SU-DHL-6 (cell line): Measurements from ENCODE around the gene SCFD2.

Experiments used
- H2AFZ ChIP-seq: fragments of 200-600 bp; sonication (generic); 2 replicates; pipeline ENCODE4 v1.6.1; 2014; ENCODE audit warnings: low read depth, mild to moderate bottlenecking, moderate library complexity, mixed read lengths, antibody characterized with exemption, low read length; ENCODE audit not compliant: severe bottlenecking
- H3F3A ChIP-seq: fragments of 200-600 bp; shearing (Covaris generic); 2 replicates; pipeline ENCODE4 v1.6.0; 2016; ENCODE audit warnings: antibody characterized with exemption, mild to moderate bottlenecking; ENCODE audit not compliant: insufficient read depth
- H3K27ac ChIP-seq: fragments of 200-600 bp; sonication (generic); 2 replicates; pipeline ENCODE4 v1.5.1; 2016; ENCODE audit warnings: low read depth, mild to moderate bottlenecking, low read length, moderate library complexity, mixed read lengths
- H3K27me3 ChIP-seq: fragments of 200-600 bp; sonication (generic), shearing (Covaris generic); 2 replicates; pipeline ENCODE4 v1.6.0; 2014; ENCODE audit warnings: mild to moderate bottlenecking, low read length
- H3K36me3 ChIP-seq: fragments of 200-600 bp; sonication (generic); 2 replicates; pipeline ENCODE4 v1.6.1; 2014; ENCODE audit warnings: mild to moderate bottlenecking, low read length, mixed read lengths
- H3K4me2 ChIP-seq: fragments of 300-600, 200-600 bp; shearing (Covaris generic), sonication (generic); 2 replicates; pipeline ENCODE4 v1.6.0; 2014; ENCODE audit warnings: low read length, low read depth, mild to moderate bottlenecking; ENCODE audit not compliant: poor library complexity, severe bottlenecking
- H3K4me3 ChIP-seq: fragments of 200-600 bp; sonication (generic); 2 replicates; pipeline ENCODE4 v1.5.1; 2014; ENCODE audit warnings: antibody characterized with exemption, low read length, mild to moderate bottlenecking, mixed read lengths; ENCODE audit not compliant: insufficient read depth, poor library complexity, severe bottlenecking
- H3K79me2 ChIP-seq: fragments of 200-600 bp; sonication (generic); 2 replicates; pipeline ENCODE4 v1.6.1; 2014; ENCODE audit warnings: mild to moderate bottlenecking, low read length, moderate library complexity; ENCODE audit not compliant: insufficient read depth
- H3K9ac ChIP-seq: fragments of 200-600 bp; sonication (generic); 2 replicates; pipeline ENCODE4 v1.7.0; 2014; ENCODE audit warnings: mild to moderate bottlenecking, low read length
- H3K9me2 ChIP-seq: fragments of 200-600 bp; sonication (generic); replicated peaks from 2 replicates; pipeline ENCODE4 v1.6.1; 2014; ENCODE audit warnings: low read length; ENCODE audit not compliant: insufficient read depth
- H3K9me3 ChIP-seq: fragments of 200-600 bp; sonication (generic); 2 replicates; pipeline ENCODE4 v1.6.1; 2014; ENCODE audit warnings: low read length, mixed read lengths; ENCODE audit not compliant: insufficient read depth
- H4K20me1 ChIP-seq: fragments of 200-600 bp; sonication (generic); 2 replicates; pipeline ENCODE4 v1.6.1; 2014; ENCODE audit warnings: low read depth, mild to moderate bottlenecking, antibody characterized with exemption, low read length, moderate library complexity, mixed read lengths
- EZH2phosphoT487 ChIP-seq: fragments of 200-600 bp; sonication (generic), shearing (Covaris generic); conservative IDR thresholded peaks from 2 replicates; pipeline ENCODE4 v1.6.1; 2018; ENCODE audit warnings: mild to moderate bottlenecking, antibody characterized with exemption, low read length, moderate library complexity, mixed read lengths
- TF ChIP-seq, protein P1 (sequence below): fragments of 200-600 bp; sonication (generic); IDR thresholded peaks from one replicate; pipeline ENCODE4 v1.5.1; 2017; ENCODE audit warnings: antibody characterized with exemption, mild to moderate bottlenecking, low read length, moderate library complexity; ENCODE audit not compliant: insufficient read depth, poor library complexity, severe bottlenecking

Gene SCFD2

DNA sequence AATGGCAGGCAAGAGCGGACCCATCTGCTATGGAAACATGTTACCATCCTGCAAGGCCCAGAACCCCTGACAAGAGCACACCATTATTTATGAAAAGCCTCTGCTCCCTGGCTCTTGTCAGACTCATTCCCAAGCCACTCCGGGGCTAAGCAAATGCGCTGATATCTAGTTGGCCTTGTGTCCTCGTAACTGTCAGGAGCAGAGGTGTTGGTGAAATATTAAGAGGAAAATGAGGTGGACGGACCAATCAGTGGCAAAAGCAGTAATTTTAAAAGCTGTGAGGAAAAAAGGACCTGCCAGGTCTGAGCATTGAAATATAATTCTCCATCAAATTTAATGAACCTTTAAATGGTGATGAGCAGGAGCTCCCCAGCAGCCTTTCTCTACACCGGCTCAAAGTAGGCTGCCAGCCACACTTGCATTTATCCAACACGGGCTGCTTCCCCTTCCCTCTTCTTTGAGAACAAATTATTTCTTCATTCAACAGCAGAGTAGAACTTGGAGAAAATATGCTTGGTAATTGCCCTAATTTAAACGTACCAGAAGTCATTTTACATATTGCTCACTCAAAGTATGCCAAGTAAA is 289.4 kb downstream of the SCFD2 start:
- Histone ChIP-seq H3K4me2 (no peak overlapping the region), H3K79me2 (no peaks in the 10 kb centered on the region), H3K4me3 (no peak overlapping the region), H3K27me3 (no peaks in the 10 kb centered on the region), H3K9me2 (no peaks in the 10 kb centered on the region), H3F3A (no peaks in the 10 kb centered on the region), H3K9ac (no peak overlapping the region), H3K9me3 (no peaks in the 10 kb centered on the region), H4K20me1 (no peaks in the 10 kb centered on the region), H3K36me3 (no peaks in the 10 kb centered on the region), H3K27ac (no peak overlapping the region), H2AFZ (no peak overlapping the region)
- TF ChIP-seq, protein P1, sequence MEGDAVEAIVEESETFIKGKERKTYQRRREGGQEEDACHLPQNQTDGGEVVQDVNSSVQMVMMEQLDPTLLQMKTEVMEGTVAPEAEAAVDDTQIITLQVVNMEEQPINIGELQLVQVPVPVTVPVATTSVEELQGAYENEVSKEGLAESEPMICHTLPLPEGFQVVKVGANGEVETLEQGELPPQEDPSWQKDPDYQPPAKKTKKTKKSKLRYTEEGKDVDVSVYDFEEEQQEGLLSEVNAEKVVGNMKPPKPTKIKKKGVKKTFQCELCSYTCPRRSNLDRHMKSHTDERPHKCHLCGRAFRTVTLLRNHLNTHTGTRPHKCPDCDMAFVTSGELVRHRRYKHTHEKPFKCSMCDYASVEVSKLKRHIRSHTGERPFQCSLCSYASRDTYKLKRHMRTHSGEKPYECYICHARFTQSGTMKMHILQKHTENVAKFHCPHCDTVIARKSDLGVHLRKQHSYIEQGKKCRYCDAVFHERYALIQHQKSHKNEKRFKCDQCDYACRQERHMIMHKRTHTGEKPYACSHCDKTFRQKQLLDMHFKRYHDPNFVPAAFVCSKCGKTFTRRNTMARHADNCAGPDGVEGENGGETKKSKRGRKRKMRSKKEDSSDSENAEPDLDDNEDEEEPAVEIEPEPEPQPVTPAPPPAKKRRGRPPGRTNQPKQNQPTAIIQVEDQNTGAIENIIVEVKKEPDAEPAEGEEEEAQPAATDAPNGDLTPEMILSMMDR, result no peak
- TF ChIP-seq EZH2phosphoT487, result no peak

DNA sequence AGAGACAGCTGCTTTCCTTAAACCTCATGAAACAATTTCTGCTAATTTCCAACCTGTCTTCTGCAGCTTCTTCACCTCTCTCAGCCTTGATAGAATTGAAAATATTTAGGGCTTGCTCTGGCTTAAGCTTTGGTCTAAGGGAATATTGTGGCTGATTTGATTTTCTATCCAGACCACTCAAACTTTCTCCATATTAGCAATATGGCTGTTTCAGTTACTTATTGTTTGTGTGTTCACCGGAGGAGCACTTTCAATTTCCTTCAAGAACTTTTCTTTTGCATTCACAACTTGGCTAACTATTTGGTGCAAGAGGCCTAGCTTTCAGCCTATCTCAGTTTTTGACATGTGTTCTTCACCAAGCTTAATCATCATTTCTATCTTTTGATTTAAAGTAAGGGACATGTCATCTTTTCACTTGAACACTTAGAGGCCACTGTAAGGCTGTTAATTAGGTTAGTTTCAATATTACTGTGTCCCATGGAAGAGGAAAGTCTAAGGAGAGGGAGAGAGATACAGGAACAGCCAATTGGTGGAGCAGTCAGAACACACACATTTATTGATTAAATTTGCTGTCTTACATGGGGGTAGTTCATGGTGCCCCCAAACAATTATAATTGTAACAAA is 290.6 kb downstream of the SCFD2 start:
- Histone ChIP-seq H3F3A (no peaks in the 10 kb centered on the region), H3K4me2 (no peak overlapping the region), H3K9me2 (no peaks in the 10 kb centered on the region), H4K20me1 (no peaks in the 10 kb centered on the region), H3K4me3 (no peak overlapping the region), H2AFZ (no peak overlapping the region), H3K79me2 (no peaks in the 10 kb centered on the region), H3K27ac (no peak overlapping the region), H3K9me3 (no peaks in the 10 kb centered on the region), H3K27me3 (no peaks in the 10 kb centered on the region), H3K36me3 (no peaks in the 10 kb centered on the region), H3K9ac (no peak overlapping the region)
- TF ChIP-seq, protein P1, result no peak
- TF ChIP-seq EZH2phosphoT487, result no peak

DNA sequence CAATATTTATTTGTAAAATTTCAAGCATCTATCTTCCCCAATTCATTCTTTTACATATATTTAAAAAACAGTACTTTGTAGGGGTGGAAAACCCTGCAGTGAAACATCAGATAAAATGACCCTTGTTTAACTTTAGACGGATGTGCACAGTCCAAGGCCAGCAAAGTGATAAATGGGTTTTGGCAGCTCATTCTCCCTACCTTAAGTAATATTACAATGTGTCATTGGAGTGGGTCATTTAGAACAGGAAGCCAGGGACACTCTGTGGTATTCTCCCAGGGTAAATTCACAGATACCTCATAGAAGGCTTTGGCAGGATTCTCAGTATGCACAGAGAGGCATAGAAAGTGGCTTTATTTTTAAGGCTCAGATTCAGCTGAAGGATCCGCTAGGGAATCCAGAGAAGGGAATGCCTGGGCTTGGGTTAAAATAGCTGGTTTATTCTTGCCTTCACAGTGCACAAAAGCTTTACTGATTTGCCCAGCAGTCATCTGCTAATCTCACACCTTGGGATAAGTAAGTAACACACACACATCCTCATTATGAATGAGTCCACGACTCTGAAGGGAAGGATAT is 297.0 kb downstream of the SCFD2 start:
- Histone ChIP-seq H3K4me3 (no peak overlapping the region), H3K27me3 (no peaks in the 10 kb centered on the region), H3K79me2 (no peaks in the 10 kb centered on the region), H3F3A (no peaks in the 10 kb centered on the region), H3K36me3 (no peaks in the 10 kb centered on the region), H3K27ac (no peak overlapping the region), H2AFZ (no peak overlapping the region), H3K9me2 (no peaks in the 10 kb centered on the region), H3K4me2 (no peak overlapping the region), H3K9ac (no peak overlapping the region), H3K9me3 (no peaks in the 10 kb centered on the region), H4K20me1 (no peaks in the 10 kb centered on the region)
- TF ChIP-seq, protein P1, result no peak
- TF ChIP-seq EZH2phosphoT487, result no peak
